Neural progenitor cell (in vitro differentiated cells): ENCODE results near the gene MMP3.

Experiments
- EZH2phosphoT487 ChIP-seq: fragments of 200-600 bp; sonication (generic); IDR thresholded peaks from 2 replicates; pipeline ENCODE4 v1.6.1; 2017; ENCODE audit warnings: antibody characterized with exemption
- TF ChIP-seq, protein P1 (sequence below): fragments of 200-600 bp; sonication (generic); IDR thresholded peaks from 2 replicates; pipeline ENCODE4 v1.5.1; 2017; ENCODE audit warnings: antibody characterized with exemption, mild to moderate bottlenecking

DNA sequence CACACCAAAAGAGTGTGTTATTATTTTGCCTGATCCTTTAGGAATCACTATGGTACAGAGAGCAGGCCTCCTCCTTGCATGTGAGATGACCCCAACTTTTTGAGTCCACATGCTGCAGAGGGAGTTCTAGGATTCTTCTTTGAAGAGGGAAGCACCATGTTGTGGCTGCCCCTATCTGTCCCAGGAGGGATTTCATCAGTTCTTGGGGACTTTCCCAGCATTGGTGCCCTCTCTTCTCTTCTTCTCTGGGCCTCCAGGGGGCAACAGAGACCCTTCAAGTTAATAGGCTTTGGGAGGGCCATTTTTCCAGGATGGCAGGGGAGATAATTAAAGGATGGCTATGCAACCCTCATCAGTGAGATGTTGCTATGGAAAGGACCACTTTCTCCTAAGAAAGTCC, 49.0 kb downstream of the MMP3 start:
- TF ChIP-seq, protein P1, sequence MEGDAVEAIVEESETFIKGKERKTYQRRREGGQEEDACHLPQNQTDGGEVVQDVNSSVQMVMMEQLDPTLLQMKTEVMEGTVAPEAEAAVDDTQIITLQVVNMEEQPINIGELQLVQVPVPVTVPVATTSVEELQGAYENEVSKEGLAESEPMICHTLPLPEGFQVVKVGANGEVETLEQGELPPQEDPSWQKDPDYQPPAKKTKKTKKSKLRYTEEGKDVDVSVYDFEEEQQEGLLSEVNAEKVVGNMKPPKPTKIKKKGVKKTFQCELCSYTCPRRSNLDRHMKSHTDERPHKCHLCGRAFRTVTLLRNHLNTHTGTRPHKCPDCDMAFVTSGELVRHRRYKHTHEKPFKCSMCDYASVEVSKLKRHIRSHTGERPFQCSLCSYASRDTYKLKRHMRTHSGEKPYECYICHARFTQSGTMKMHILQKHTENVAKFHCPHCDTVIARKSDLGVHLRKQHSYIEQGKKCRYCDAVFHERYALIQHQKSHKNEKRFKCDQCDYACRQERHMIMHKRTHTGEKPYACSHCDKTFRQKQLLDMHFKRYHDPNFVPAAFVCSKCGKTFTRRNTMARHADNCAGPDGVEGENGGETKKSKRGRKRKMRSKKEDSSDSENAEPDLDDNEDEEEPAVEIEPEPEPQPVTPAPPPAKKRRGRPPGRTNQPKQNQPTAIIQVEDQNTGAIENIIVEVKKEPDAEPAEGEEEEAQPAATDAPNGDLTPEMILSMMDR = peak; percentile 61
- no peak for TF ChIP-seq EZH2phosphoT487
